DMS53 (cell line): Measurements from ENCODE around the gene SERBP1.
"Not testable (repeated sequence)": the region's sequence is repeated elsewhere in the genome, so short reads cannot be mapped to it uniquely, and the experiment has no call there.

ENCODE experiments used
- DNase-seq: peaks from one replicate; lab custom pipeline; 2025; lab: John Stamatoyannopoulos, UW

The SERBP1 gene

GRCh38 chr1:67440339-67440738, 10.1 kb upstream of the SERBP1 start:
- peak; percentile 51 for DNase-seq

GRCh38 chr1:67439277-67440029, 9.3 kb upstream of the SERBP1 start:
- DNase-seq: peak; percentile 51

- no peak for DNase-seq
Observed at GRCh38 chr1:67437961-67438360, 7.8 kb upstream of the SERBP1 start.

DNA sequence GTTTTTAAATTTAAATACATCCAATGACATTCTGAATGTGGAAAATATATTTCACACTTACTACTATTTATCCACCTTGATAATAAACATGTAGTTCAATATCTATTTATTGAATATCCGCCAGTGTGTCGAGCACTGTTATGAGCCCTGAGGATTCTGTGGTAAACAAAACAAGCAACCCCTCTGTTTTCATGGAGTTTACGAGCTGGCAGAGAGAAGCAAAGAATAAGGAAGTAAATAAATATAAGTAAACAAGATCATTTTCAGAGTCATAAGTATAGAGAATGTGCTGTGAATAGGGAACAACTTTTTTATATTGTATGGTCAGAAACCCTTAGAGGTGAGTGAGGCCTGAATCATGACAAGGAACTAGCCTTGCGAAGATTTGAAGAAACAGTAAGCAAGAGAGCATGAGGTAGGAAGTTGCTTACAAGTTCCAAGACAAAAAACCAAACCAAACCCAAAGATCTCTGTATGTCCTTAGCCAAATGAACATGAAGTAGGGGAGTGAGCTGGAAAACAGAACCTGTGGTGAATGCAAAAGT, 6.4 kb upstream of the SERBP1 start:
- DNase-seq: no peak

- DNase-seq: no peak
Observed at GRCh38 chr1:67434491-67434890, 4.3 kb upstream of the SERBP1 start.

GRCh38 chr1:67433837-67434236, 3.6 kb upstream of the SERBP1 start:
- DNase-seq: no peak

DNA sequence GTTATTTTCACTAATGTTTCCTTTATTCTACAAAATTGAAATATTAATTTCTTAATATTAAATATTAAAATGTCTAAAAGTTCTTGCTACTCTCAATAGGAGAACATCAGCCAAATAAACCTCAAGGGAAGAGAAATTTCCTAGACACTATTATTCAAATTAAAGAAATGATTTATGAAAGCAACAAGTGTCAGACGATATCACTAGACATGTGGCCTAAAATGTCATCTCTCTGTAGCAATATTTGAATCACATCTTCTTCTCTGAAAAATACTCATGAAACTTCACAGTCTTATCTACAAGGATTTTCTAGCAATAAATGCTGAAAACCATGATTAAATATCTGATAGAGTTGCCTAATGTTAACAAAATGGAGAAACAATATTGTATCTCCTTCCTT, 2.5 kb upstream of the SERBP1 start:
- no peak for DNase-seq

DNA sequence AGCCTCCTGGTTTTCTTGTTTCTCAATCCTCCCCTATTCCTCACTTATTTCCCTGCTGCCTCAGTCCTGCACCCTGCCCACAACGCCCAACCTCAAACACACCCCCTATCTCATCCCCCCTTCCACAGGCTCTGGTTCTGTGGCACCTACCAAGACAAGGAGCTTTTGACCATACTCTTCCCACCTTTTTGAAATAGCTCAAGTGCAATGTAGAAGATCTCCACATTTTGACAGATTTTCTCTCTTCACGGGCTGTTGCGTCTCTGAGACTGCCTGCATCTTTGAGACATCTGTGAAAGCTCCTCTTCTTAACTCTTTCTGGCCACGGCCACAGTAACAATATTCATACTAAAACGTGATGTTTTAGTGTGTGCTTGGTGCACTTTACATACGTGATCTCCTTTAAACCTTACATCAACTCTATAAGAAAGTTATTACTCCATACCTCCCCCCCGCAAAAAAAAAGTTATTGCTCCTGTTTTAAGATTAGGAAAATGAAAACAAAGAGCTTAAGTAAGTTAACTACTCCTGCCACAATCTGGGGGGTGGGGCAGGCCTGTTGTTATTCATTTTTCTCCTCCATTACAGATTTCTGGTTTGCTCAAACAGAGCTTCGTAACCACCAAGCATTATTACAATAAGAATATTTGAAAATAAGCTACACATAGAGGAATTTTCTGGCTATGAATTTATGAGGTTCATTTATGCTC, 1.8 kb upstream of the SERBP1 start:
- no peak for DNase-seq

DNA sequence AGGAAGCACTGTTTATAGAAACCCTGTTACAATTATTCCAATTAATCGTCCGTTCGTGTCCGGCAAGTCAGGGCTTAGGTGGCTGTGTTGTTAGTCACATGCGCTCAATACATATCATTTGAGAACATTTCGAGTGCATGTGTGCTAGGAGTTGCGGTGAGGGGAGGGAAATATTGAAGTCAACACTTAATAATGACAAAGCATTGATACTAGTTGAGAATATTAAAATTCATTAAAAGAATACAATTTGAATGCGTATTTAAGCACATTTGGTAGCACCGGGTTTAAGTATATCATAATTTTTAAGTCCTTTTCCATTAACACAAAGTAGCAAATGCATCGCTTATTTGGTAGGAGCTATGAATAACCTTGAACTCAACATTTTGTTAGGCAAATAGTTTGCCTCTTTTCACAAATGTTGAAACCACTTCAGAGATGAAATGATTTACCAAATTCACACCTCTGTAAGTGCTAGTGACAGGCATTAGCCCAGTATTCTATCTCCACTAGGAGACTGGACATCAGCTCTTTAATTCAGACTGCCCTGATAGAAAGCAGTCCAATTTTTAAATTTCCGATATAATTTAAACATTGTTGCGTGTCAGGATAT, 1.1 kb upstream of the SERBP1 start:
- DNase-seq: peak; percentile 63

DNA sequence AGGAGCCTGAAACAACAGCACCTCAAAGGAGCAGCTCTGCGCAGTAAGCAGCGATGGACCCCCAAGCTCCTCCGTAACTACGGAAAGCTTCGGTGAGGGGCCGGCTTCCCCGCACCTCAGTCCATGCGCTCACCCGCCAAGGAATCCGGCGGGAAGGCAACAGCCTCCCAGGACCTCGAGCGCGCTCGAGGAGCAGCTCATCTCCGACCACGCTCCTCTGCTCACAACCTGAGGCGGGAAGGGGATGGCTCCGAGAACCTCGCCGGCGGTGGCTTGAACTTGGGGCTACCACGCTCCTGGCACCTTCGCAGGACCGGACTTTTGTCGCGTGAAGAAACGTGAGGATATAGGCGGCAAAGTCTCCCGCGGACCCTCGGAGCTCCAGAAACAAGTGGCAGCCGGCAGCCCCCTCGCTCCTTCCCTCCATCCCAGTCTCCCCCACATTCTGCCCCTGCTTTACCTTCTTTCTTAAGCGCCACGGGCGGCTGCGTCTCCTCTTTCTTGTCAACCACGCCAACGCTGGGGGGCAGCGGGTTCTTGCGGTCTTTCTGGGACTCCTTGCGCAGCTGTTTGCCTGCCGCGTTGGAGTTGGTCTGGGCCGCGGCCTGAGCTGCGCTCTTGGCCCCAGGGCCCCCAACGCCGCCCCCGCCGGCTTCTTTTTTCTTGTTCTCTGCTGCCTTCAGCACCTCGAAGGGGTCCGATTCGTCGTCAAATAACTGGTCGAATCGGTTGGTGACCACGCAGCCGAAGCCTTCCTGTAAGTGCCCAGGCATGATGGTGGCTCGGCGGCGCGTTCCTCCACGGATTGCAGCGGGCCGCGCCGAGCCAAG, 459 bp downstream of the SERBP1 start:
- peak; percentile 72 for DNase-seq

DNA sequence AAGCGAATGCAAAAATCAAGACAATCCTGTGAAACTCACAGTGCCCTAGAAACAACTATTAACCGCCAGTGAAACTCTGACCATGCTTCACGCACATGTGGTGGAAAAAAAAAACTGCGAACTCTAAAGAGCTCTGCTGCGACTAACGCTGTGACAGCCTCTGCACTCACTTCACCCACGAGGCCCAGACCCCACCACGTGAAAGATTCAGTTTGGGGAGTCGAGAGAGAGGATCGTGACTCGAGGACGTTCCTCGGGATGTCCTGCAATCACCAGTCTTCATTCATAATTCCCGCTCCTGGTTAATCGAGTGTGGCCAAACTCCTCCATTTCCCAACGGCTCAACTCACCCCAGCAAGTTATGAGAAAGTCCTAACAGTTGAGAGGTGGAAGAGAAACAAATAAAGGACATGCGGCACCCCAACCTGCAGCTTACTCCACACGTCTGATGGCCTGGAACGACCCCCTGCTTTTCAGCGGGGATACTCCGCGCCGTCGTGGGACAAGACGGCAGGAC, 1.1 kb downstream of the SERBP1 start:
- peak; percentile 63 for DNase-seq

- DNase-seq: no peak
Observed at GRCh38 chr1:67427947-67428346, 2.3 kb downstream of the SERBP1 start.

- no peak for DNase-seq
Observed at GRCh38 chr1:67427465-67427864, 2.7 kb downstream of the SERBP1 start.

GRCh38 chr1:67420835-67421492, 9.2 kb downstream of the SERBP1 start:
- DNase-seq: no peak

DNA sequence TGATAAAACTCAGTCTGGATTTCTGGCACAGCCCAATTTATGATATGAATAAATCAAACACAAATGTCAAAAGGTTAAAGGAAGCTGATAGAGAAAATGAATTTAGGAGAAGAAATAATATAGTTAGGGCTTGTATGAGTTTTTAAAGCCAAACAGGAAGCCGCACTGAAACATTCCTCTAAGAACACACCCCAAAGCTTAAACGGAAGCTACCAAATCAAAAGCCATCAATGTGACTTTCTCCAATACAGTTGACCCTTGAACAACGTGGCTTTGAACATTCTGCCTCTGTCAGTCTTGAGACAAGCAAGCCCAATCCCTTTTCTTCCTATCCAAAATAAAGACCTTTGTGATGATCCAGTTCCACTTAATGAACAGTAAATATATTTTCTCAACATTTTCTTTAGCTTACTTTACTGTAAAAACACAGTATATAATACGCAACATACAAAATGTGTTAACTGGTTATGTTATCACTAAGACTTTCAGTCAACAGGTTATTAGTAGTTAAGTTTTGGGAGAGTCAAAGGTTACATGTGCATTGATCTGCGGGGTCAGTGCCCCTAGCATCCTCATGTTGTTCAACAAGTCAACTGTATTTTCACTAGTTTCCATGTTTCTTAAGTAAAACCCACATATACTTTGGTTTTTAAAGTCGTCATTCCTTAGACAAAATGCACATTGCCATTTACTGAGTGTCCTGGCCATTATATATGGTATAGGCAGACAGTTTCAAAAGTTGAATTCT, 11.2 kb downstream of the SERBP1 start:
- DNase-seq: no peak

GRCh38 chr1:67417733-67418132, 12.5 kb downstream of the SERBP1 start:
- not testable (repeated sequence) for DNase-seq

GRCh38 chr1:67415041-67415440, 15.2 kb downstream of the SERBP1 start:
- no peak for DNase-seq

DNA sequence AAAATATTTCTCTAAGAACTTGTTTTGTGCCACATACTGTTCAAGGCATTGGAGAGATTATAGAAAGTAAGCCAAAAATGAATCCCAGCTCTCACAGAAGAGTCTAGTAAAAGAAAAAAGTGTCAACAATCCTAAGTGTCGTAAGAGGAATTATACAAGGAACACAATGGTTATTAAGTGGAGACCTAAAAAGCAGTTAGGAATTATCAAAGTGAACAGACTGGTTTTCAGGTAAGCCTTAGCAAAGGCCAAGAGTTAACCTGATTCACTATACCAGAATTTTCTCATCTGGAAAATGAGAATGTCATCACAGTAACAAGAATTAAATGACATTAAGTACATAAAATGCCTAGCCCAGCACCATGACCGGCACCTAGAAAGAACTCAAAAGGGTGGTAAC, 15.6 kb downstream of the SERBP1 start:
- DNase-seq: no peak

- not testable (repeated sequence) for DNase-seq
Observed at GRCh38 chr1:67413101-67413500, 17.1 kb downstream of the SERBP1 start.

DNA sequence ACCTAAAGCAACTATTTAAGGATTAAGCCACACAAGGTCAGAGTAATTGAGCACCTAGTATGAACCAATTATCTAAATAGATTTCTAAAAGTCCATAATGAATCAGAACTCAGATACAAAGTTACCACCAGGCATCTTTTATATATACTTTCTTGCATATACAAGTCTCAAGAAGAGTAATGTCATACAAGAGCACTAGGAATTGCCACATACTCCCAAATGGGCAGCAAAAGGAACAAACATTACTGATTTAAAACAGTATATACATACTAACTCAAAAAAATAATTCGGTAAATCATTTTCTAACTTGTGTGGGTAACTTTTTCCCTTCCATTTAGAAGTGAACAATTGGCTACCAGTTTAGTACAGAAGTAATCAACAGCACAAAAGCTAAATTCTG, 22.1 kb downstream of the SERBP1 start:
- DNase-seq: no peak
